ENCODE results near the gene CCND1.

Gene CCND1

DNA sequence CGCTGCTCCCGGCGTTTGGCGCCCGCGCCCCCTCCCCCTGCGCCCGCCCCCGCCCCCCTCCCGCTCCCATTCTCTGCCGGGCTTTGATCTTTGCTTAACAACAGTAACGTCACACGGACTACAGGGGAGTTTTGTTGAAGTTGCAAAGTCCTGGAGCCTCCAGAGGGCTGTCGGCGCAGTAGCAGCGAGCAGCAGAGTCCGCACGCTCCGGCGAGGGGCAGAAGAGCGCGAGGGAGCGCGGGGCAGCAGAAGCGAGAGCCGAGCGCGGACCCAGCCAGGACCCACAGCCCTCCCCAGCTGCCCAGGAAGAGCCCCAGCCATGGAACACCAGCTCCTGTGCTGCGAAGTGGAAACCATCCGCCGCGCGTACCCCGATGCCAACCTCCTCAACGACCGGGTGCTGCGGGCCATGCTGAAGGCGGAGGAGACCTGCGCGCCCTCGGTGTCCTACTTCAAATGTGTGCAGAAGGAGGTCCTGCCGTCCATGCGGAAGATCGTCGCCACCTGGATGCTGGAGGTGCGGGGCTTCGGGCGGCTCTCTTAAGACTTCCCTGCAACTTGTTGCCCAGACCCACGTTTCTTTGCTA is at the start of gene CCND1:
CCND1 (plus strand) TSS at position 162 of the 587 bp plus-strand sequence; CDS start at position 320, 158 bp downstream.
- peak; percentile 35 for DNase-seq

- no peak for DNase-seq
Observed at GRCh38 chr11:69592986-69593650, 47.8 kb upstream of the CCND1 start.

- no peak for DNase-seq
Observed at GRCh38 chr11:69593851-69594250, 47.1 kb upstream of the CCND1 start.

DNA sequence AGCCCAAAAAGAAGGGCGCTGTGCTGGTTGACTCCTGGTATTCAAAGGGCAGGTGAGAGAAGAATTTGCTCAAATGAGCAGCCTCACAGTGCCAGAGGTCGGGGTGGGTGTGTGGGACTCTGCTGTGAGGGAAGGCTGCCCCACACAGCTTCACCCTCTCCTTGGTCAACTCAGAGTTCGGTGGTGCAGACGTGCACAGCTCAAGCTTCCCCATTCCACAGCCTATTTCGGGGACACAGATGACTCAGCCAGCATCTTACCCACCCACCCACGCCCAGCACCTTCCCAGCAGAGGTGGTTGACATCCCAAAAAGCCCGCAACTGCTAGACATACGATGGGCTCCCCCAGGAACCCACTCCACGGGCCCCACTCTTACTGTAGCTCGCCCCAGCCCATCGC is 46.5 kb upstream of the CCND1 start:
- DNase-seq, result no peak

DNA sequence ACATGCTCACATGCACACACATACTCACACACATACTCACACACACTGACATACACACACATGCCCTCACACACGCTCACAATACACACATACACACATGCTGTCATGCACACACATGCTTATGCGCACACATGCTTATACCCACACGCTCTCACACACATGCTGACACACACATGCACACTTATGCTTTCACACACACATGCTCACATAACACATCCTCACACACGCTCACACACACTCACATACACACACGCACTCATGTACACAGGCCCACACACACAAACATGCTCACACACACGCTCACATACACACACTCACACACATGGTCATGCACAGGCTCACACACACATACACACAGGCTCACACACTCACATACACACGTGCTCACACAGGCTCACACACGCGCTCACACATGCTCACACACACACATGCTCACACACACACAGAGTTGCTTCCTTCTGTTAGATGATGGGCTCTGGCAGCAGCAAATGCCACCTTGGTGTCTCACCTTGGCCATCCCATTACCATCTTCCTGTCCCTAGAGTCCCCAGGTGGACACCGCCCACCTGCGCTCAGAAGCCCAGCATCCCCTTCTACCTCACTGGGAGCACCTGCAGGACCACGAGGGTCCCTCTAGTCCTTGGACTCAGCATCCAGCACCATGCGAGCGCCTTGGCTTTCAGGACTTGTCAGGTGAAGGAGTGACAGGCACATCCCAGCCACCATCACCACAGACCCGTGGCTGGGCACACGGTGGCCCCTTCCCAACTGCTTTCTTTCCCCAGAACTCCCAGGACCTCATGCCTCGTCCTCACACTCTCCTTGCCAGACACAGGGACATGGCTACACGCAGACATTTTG is 44.9 kb upstream of the CCND1 start:
- DNase-seq, result no peak

- DNase-seq, result no peak
Observed at GRCh38 chr11:69598147-69598546, 42.8 kb upstream of the CCND1 start.

- no peak for DNase-seq
Observed at GRCh38 chr11:69599502-69599901, 41.5 kb upstream of the CCND1 start.

GRCh38 chr11:69600001-69600400 is 41.0 kb upstream of the CCND1 start:
- no peak for DNase-seq

- no peak for DNase-seq
Observed at GRCh38 chr11:69601011-69601975, 39.7 kb upstream of the CCND1 start.

DNA sequence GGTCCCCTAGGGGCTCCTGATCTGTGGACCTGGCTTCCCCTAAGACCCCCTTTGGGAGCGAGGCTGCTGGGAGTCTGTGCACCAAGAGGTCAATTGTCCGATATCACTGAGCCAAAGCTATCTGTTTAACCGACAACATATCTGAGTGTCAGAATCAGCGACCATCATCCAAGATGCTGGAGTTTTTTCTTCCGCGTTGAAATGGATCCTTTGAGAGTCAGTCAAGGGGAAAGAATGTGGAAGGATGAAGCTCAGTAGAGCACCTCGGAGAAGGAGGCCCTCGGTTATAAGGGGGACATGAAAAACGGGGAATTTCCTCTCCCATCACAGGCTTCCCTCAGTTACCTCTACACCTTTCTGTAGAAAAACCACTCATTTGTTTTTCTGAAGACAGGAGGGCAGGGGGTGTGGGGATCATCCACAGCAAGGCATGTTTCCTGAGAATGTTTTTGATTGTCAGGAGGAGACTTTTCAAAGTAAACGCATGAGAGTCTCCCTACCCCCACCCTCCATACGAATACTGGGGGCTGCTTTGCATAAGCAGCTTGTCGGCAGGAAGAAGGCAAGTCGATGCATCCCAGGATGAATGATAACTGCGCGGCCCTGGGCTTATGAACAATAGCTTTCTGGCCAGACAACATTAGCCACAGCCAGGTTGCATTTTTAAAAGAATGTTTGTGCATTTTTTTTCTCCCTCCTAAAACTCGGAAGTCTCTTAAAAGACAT is 37.7 kb upstream of the CCND1 start:
- DNase-seq, result no peak

- DNase-seq, result no peak
Observed at GRCh38 chr11:69604055-69604454, 36.9 kb upstream of the CCND1 start.

DNA sequence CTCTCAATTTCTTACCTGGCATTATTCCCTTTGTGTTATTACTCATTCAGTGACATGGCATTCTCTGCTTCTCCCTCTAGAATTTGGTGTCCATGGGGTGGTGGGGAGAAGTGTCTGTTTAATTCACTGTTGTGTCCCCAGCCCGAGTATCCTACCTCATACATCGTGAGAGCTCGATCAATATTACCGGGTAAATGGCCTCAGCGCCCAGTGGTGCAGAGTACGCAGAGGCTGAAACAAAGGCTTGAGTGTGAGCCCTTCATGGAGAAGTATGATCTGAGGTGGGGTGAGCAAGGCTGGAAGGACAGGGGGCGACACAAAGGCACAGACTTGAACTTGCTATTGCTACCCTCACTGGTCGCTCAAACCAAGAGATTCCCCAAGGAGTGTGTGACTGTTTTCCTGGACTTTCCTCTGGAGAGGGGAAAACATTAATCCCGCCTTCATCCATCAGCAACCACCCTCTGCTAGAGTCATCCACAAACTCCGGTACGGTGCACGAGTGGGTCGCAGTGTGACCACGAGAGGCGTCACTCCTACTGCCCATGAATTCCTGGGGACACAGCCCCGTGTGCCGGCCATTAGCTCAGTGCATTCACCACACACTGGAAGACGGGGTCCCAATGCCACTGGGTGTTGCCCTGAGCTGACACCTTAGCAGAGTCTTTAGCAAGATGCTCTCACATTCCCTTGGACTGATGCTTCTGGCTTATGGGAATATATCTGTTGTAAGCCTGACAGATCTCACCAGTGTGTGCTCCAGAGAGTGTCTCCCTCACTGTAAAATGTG is 35.0 kb upstream of the CCND1 start:
- DNase-seq, result no peak

GRCh38 chr11:69609351-69609750 is 31.6 kb upstream of the CCND1 start:
- no peak for DNase-seq

DNA sequence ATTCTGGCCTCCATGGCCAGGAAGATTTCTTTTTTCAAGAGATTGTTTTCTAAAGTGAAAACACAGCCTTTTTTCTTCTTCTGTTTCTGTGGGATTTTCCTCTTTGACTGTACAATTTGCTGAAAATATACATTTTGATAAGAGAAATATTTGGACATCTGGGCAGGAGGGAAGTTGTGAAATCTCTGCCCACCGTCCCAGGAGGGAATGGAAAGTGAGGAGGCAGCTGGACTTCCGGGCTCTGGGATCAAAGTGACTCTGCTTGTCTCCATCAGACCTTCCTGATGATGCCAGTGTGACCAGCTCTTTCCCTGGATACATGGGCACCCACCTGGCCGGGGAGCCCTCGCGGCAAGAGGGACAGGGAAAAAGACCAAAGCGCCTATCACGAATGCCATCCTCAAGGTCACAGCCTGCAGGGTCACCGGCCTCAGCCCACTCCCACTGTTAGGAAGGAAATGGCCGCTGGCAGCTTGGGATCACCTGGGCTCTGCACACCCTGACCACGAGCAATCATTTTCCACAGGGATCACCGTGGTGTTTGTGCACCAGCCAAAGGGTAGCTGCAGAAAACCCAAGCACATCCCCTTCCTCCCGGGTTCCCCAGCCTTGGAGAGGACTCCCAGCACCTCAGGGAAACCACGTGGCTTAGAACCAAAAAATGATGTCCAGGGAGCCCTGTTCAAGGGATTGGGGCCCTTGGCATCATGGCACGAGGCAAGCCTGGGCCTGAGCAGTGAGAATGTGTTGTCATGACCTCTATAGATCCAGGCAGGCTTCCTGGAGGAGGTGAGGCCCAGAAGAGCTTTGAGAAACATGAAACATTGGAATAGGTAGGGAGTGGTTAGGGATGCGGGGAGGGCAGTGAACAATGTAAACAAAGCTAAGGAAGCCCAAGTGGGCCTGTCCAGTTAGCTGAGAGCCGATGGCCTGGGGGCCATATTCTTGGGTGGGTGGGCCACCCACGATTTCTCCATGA is 29.1 kb upstream of the CCND1 start:
- DNase-seq, result no peak

DNA sequence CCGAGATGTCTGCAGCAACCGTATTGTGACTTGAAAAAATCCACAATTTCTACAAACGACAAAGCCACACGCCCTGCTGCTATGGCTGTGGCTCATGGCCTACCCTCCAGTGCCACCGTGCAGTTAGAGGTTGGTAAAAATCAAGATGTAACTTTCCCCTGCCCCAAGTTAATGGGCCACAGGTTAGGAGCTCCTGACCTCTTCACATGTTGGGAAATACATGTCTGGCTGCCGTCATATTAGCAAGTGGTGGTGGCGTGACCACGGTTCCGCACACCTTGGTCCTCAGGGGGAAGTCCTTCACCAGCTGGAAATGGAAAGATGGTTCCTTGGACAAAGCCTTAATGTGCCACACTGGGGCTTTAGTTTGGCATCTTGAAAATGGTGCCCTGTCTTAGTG is 27.4 kb upstream of the CCND1 start:
- DNase-seq, result no peak

- no peak for DNase-seq
Observed at GRCh38 chr11:69614085-69614484, 26.9 kb upstream of the CCND1 start.

GRCh38 chr11:69615545-69616278 is 25.2 kb upstream of the CCND1 start:
- DNase-seq, result no peak

GRCh38 chr11:69617220-69617619 is 23.7 kb upstream of the CCND1 start:
- no peak for DNase-seq

GRCh38 chr11:69617682-69618081 is 23.3 kb upstream of the CCND1 start:
- no peak for DNase-seq

Data from NCI-H146 (cell line).